ENCODE measurements around the gene IQSEC1. TPM values are rescaled to one million over a fixed set of nuclear protein-coding genes. Genes with fewer than 3 reads are reported as not detected.

The IQSEC1 gene
- total and polyA plus RNA-seq, 9 of the 15 experiments (the other 6 are each of a cell fraction or from before 2014, with no cell fraction given), result 0.56 to 39.0 (median 6.8) TPM

DNA sequence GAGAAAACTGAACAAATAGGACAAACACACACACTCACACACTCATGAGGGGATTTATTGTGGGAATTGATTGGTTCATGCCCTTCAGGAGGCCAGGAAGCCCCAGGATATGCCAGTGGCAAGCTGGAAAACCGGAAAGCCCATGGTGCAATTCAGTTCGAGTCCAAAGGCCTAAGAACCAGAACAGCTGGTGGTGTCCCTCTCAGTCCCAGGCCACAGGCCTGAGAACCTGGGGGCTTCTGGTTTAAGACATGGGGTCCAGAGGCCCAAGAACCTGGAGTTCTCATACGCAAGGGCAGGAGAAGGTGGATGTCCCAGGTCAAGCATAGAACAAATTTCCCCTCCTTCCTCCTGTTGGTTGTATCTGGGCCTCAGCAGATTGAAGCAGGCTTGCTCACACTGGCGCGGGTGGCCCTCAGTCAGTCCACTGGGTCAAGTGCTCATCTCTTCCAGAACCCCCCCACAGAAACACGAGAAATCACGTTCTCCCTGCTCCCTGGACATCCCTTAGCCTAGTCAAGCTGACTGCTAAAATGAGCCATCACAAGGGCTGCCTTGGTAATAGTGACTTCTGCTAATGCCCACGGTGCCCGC is 181.7 kb downstream of the IQSEC1 start:
- H4K20me1 ChIP-seq (replicated peaks; ENCODE audit: control insufficient read depth, insufficient read depth, low read length), result peaks cover 4% of the 10 kb centered on the region; the same call in 1 of the 2 replicates
- in situ Hi-C loops (cut with MboI) (loop anchor here (25.0 kb wide), 1 partner anchor 754 kb away; no protein-coding TSS in a partner anchor), intact Hi-C loops (cut with micrococcal nuclease) (loop anchor here (1.0 to 5.0 kb wide), 5 partner anchors 23 to 407 kb away; partner anchors contain the start of gene TSEN2)
- 36% methylated on average over 9 of the region's 9 CpGs for WGBS (ENCODE audit: insufficient coverage, low coverage, missing lambda C conversion rate)
- ChIA-PET POLR2A (interaction anchor here (0.6 to 1.0 kb wide), 5 partner anchors 26 to 93 kb away, joined by 3 to 4 read pairs (median 3); no protein-coding TSS in a partner anchor), CTCF (ENCODE audit: low intra/inter-chr PET ratio) (interaction anchor here (0.5 to 2.8 kb wide), 12 partner anchors 23 to 908 kb away, joined by 3 to 42 read pairs (median 4); no protein-coding TSS in a partner anchor)
- H3K27me3 ChIP-seq (ENCODE audit: control insufficient read depth in 2 of 2, insufficient read depth in 2 of 2, low read length in 2 of 2), result no peaks in the 10 kb centered on the region
- H3K36me3 ChIP-seq (ENCODE audit: control insufficient read depth, insufficient read depth, low read length), result no peaks in the 10 kb centered on the region
- H3K9ac ChIP-seq (ENCODE audit: insufficient read depth in 1 of 2, low read depth in 2 of 2, low read length in 2 of 2), result peak overlapping the region in 1 of 2 experiments; percentile 21; a peak in 1 of 4 replicates
- H3K9me3 ChIP-seq (replicated peaks; ENCODE audit: control insufficient read depth, insufficient read depth, low read depth, low read length), result no peaks in the 10 kb centered on the region
- FAIRE-seq (no peak), ATAC-seq (peak; percentile 34), DNase-seq (ENCODE audit: extremely low read depth in 1 of 4, low spot score in 3 of 4) (no peak)
- no peak overlapping the region for H3K27ac ChIP-seq (ENCODE audit: extremely low read depth, low read depth, low read length)
- peaks cover 11 to 25% of the 10 kb centered on the region in 2 experiments; a peak in 4 of 5 replicates for H3K4me1 ChIP-seq (replicated peaks in 1 of 2; ENCODE audit: control insufficient read depth in 2 of 2, insufficient read depth in 2 of 2, low read length in 2 of 2)
- H2AFZ ChIP-seq (ENCODE audit: low read depth, low read length), result peak overlapping the region; percentile 88
- BruUV-seq (replicated peaks), result no TSS peak
- no peak overlapping the region for H3K4me3 ChIP-seq
- H3K9me1 ChIP-seq (ENCODE audit: control insufficient read depth, insufficient read depth, low read length), result no peaks in the 10 kb centered on the region
- peak overlapping the region; percentile 73 for H3K4me2 ChIP-seq (ENCODE audit: insufficient read depth, low read length)
- no peaks in the 10 kb centered on the region for H3K79me2 ChIP-seq (ENCODE audit: control insufficient read depth, insufficient read depth, low read length)
- TF ChIP-seq TAF1 (IDR thresholded peaks at IDR 0.05; ENCODE audit: control insufficient read depth, extremely low read depth, insufficient read depth, low read length, severe bottlenecking), result no peak
- TF ChIP-seq, protein P1, sequence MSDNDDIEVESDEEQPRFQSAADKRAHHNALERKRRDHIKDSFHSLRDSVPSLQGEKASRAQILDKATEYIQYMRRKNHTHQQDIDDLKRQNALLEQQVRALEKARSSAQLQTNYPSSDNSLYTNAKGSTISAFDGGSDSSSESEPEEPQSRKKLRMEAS (CRISPR knock-in tag; IDR thresholded peaks at IDR 0.05), result peak; percentile 16
- 0 out of 4 replicates have a peak, but pooled peaks of 1 of the 2 experiments have one; percentile 57 for TF ChIP-seq FOXA3 (CRISPR knock-in tag; conservative IDR thresholded peaks at IDR 0.05 in 1 of 2, IDR thresholded peaks at IDR 0.05 in 1 of 2)
- TF ChIP-seq FOSL1 (tag; conservative IDR thresholded peaks at IDR 0.05), result no peak
- TF ChIP-seq CEBPG (CRISPR knock-in tag; IDR thresholded peaks at IDR 0.05), result 0 out of 2 replicates have a peak, but pooled peaks have one; percentile 43
- TF ChIP-seq CEBPG (tag; conservative IDR thresholded peaks at IDR 0.05 in 1 of 2, IDR thresholded peaks at IDR 0.05 in 1 of 2), result no peak
- no peak for TF ChIP-seq PHF21A (IDR thresholded peaks at IDR 0.05; ENCODE audit: borderline replicate concordance, low read depth)
- TF ChIP-seq ZNF696 (CRISPR knock-in tag; conservative IDR thresholded peaks at IDR 0.05), result no peak
- TF ChIP-seq ZSCAN32 (CRISPR knock-in tag; IDR thresholded peaks at IDR 0.05), result no peak
- no peak for TF ChIP-seq ZNF24 (IDR thresholded peaks at IDR 0.05)
- TF ChIP-seq, protein P2, sequence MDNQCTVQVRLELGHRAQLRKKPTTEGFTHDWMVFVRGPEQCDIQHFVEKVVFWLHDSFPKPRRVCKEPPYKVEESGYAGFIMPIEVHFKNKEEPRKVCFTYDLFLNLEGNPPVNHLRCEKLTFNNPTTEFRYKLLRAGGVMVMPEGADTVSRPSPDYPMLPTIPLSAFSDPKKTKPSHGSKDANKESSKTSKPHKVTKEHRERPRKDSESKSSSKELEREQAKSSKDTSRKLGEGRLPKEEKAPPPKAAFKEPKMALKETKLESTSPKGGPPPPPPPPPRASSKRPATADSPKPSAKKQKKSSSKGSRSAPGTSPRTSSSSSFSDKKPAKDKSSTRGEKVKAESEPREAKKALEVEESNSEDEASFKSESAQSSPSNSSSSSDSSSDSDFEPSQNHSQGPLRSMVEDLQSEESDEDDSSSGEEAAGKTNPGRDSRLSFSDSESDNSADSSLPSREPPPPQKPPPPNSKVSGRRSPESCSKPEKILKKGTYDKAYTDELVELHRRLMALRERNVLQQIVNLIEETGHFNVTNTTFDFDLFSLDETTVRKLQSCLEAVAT (IDR thresholded peaks at IDR 0.05), result no peak
- no peak for TF ChIP-seq CSDE1 (IDR thresholded peaks at IDR 0.05)
- no peak for TF ChIP-seq SMAD2 (IDR thresholded peaks at IDR 0.05; ENCODE audit: low read depth, low read length)
- no peak for TF ChIP-seq TAF7 (tag; IDR thresholded peaks at IDR 0.05)
- TF ChIP-seq BMI1 (IDR thresholded peaks at IDR 0.05; ENCODE audit: low read length), result no peak
- TF ChIP-seq, protein P3, sequence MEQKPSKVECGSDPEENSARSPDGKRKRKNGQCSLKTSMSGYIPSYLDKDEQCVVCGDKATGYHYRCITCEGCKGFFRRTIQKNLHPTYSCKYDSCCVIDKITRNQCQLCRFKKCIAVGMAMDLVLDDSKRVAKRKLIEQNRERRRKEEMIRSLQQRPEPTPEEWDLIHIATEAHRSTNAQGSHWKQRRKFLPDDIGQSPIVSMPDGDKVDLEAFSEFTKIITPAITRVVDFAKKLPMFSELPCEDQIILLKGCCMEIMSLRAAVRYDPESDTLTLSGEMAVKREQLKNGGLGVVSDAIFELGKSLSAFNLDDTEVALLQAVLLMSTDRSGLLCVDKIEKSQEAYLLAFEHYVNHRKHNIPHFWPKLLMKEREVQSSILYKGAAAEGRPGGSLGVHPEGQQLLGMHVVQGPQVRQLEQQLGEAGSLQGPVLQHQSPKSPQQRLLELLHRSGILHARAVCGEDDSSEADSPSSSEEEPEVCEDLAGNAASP (IDR thresholded peaks at IDR 0.05), result no peak
- TF ChIP-seq, protein P4, sequence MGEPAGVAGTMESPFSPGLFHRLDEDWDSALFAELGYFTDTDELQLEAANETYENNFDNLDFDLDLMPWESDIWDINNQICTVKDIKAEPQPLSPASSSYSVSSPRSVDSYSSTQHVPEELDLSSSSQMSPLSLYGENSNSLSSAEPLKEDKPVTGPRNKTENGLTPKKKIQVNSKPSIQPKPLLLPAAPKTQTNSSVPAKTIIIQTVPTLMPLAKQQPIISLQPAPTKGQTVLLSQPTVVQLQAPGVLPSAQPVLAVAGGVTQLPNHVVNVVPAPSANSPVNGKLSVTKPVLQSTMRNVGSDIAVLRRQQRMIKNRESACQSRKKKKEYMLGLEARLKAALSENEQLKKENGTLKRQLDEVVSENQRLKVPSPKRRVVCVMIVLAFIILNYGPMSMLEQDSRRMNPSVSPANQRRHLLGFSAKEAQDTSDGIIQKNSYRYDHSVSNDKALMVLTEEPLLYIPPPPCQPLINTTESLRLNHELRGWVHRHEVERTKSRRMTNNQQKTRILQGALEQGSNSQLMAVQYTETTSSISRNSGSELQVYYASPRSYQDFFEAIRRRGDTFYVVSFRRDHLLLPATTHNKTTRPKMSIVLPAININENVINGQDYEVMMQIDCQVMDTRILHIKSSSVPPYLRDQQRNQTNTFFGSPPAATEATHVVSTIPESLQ (CRISPR knock-in tag; IDR thresholded peaks at IDR 0.05), result no peak
